C4-2B (cell line): ENCODE results near the gene MACROH2A2.

Source experiments
- ZFX ChIP-seq: fragments of 450-650 bp; IDR thresholded peaks from 2 replicates; pipeline ENCODE4 v1.6.1; 2017
- TF ChIP-seq, protein P1 (sequence below): fragments of 450-650 bp; conservative IDR thresholded peaks from 2 replicates; pipeline ENCODE4 v1.5.1; 2017; ENCODE audit warnings: mild to moderate bottlenecking

DNA sequence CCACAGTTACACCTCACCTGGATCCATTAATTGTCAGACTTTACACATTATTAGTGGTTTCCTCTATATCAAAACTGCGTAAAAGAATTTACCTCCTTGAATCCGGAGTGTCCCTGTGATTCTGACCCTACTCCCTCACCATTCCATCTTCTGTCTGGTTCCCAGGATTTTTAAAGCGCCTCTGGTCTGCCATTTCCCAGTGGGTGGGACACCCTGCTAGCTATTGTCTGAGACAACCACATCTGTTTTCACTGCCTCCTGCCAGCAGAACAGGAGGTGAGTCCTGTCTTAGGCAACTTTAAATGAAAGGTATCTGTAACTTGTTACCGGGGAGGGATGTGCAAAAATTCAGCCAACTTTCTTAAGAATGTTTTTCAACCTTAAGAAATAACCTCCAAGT is 2.3 kb downstream of the MACROH2A2 start:
- TF ChIP-seq, protein P1, sequence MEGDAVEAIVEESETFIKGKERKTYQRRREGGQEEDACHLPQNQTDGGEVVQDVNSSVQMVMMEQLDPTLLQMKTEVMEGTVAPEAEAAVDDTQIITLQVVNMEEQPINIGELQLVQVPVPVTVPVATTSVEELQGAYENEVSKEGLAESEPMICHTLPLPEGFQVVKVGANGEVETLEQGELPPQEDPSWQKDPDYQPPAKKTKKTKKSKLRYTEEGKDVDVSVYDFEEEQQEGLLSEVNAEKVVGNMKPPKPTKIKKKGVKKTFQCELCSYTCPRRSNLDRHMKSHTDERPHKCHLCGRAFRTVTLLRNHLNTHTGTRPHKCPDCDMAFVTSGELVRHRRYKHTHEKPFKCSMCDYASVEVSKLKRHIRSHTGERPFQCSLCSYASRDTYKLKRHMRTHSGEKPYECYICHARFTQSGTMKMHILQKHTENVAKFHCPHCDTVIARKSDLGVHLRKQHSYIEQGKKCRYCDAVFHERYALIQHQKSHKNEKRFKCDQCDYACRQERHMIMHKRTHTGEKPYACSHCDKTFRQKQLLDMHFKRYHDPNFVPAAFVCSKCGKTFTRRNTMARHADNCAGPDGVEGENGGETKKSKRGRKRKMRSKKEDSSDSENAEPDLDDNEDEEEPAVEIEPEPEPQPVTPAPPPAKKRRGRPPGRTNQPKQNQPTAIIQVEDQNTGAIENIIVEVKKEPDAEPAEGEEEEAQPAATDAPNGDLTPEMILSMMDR = no peak
- TF ChIP-seq ZFX = no peak
